HG03097 (cell line): ENCODE data around the gene SUPV3L1.

Source experiments
- ATAC-seq: cut with Tn5 transposase; IDR thresholded peaks from one replicate; pipeline ENCODE4 v1.9.1; 2021; ENCODE audit not compliant: unreplicated experiment, low FRiP score

The SUPV3L1 gene

GRCh38 chr10:69201045-69201444 is 21.0 kb downstream of the SUPV3L1 start:
- ATAC-seq: no peak

GRCh38 chr10:69202332-69202731 is 22.3 kb downstream of the SUPV3L1 start:
- ATAC-seq: no peak

- ATAC-seq: no peak
These were observed 28.7 kb downstream of the SUPV3L1 start for GRCh38 chr10:69208761-69209160.

GRCh38 chr10:69209787-69210484 is 29.9 kb downstream of the SUPV3L1 start:
- ATAC-seq: no peak

GRCh38 chr10:69211104-69211503 is 31.1 kb downstream of the SUPV3L1 start:
- ATAC-seq: no peak

DNA sequence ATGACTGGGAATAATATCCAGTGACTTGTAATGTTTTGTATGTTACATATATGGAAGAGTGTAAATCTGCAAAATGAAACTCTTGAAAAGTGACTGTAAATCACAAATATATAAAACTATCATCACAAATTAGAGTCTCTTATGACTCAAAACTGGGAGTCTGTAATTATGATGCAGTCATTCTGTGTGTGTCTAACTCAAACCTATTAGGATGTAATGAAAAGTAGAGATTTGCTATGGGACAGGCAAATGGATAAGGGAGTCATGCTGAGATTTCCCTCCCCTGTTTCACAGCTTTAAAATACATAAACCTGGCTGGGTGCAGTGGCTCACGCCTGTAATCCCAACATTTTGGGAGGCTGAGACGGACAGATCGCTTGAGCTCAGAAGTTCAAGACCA is 31.5 kb downstream of the SUPV3L1 start:
- ATAC-seq: no peak

GRCh38 chr10:69213591-69214311 is 33.7 kb downstream of the SUPV3L1 start:
- no peak for ATAC-seq

DNA sequence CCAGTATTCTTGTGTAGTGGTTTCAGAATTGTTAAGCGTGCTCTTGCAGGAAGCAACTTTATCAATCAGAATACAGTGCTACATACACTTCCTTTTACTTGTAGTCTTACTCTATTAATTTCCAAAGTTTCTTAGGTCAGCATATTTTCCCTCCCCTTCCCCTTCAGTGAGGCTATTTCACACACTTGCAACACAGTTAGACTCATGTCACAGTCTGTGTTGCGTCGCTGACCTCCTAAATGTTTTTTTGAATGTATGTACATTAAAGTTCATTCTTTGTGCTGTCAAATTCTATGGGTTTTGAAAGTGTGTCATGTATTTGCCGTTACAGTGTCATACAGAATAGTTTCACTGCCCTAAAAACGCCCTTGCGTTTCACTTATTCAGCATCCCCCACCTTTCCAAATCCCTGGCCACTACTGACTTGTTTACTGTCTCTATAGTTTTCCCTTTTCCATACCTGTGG is 34.7 kb downstream of the SUPV3L1 start:
- no peak for ATAC-seq

DNA sequence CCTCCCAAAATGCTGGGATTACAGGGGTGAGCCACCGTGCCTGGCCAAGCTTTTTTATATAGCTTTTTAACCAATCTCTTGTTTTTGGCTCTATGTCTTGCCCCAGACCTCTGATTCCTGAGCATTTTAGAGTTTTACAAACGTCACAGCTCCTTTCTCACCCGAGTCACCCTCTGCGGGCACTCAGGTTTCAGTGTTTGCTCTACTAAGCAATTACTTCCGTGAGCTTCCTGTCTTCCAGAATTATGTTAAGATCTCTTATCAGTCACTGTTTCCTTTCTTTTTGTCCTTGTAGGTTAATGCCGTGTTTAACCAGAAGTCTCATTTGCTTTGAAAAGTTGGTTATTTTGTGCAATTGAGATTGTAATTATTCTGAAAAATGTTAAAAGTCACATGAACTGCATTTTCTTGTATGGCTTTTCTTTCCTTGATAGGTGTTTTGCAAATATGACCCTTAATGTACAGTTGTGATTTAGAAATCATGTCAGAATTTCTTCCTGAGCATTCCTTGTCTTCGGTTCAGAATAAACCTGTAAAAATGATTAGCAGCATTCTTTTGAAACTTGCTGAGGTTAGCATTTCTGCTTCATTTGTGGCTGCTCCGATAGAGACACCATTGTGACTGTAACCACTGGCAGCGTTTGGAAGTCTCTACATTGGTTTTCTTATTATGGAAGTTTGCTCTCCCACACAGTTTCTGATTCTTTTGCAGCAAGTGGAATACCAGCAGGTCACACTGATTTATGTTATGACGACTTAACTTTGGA is 35.6 kb downstream of the SUPV3L1 start:
- ATAC-seq: no peak

GRCh38 chr10:69216577-69217118 is 36.6 kb downstream of the SUPV3L1 start:
- ATAC-seq: no peak

GRCh38 chr10:69217119-69217754 is 37.2 kb downstream of the SUPV3L1 start:
- no peak for ATAC-seq

GRCh38 chr10:69218831-69219230 is 38.8 kb downstream of the SUPV3L1 start:
- ATAC-seq: no peak

- ATAC-seq: no peak
These were observed 40.0 kb downstream of the SUPV3L1 start, which contains the start of gene HKDC1 for GRCh38 chr10:69220041-69220451. TSS of gene HKDC1 (plus strand) at chr10:69220332. CDS start at chr10:69220436, 104 bp downstream.

GRCh38 chr10:69220507-69220906 is 40.5 kb downstream of the SUPV3L1 start:
- no peak for ATAC-seq

DNA sequence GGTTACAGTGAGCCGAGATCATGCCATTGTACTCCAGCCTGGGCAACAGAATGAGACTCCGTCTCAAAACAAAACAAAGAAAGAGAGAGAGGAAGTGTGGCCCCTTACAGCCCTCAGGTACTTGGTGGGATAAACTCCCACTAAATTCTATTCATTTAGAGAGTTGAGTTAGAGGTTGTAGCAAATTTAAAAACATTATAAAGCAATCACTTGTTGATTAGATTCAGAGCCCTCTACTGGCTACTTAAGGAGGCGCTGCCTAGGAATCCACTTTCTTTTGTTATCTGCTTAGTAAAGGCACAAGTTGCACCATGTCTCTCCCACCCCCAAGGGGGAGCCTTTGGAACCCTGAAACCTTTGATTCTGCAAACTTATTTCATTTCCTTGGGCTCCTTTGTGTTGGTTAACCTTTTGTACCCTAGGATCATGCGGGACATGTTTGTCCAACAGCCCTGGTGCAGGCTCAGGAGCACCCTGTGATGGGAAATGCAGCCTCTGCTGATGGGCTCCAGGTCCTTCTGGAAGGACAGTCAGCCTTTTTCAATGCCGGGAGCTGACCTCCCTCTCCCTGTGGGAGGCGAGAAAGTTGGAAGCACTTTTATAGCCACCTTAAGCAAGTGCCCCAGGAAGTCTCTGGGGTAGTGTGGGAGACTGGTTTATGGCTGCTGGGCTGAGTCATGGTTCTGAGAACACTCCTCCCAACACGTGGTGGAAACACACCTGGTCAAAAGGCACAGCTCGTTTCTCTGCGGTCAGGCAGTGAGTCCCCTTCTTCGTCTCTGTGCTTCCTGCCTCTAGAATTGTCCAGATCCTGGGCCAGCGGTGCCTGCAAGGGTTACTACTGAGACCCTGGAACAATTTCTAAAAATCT is 42.4 kb downstream of the SUPV3L1 start:
- ATAC-seq: peak; percentile 86

- peak; percentile 18 for ATAC-seq
These were observed 43.0 kb downstream of the SUPV3L1 start for GRCh38 chr10:69223028-69223342.

- ATAC-seq: no peak
These were observed 45.0 kb downstream of the SUPV3L1 start for GRCh38 chr10:69224862-69225657.

GRCh38 chr10:69225681-69226080 is 45.6 kb downstream of the SUPV3L1 start:
- ATAC-seq: no peak

DNA sequence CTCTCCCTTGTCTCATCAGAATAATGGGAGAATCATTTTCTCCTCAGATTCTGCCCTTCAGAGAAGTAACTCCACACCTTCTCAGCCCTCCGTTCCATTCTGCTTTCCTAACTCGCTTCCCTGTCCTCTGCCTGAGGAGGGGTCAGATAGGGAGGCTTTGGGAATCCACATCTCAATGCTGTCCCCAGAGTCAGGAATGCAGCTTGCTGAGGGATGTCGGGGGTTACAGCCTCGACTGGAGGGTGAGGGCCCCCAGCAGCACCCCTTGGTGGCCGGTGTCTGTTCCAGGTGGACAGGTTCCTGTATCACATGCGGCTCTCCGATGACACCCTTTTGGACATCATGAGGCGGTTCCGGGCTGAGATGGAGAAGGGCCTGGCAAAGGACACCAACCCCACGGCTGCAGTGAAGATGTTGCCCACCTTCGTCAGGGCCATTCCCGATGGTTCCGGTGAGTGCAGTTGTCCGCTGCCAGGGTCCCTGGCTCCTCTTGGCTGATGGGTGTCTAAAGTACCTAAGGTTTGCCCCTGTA is 47.0 kb downstream of the SUPV3L1 start:
- no peak for ATAC-seq
